Effector CD8-positive, alpha-beta T cell (primary cell): ENCODE data around the gene DPYSL4.

ENCODE experiments used
- DNase-seq: peaks from one replicate; lab custom pipeline; 2025; lab: John Stamatoyannopoulos, UW

DPYSL4 gene

DNA sequence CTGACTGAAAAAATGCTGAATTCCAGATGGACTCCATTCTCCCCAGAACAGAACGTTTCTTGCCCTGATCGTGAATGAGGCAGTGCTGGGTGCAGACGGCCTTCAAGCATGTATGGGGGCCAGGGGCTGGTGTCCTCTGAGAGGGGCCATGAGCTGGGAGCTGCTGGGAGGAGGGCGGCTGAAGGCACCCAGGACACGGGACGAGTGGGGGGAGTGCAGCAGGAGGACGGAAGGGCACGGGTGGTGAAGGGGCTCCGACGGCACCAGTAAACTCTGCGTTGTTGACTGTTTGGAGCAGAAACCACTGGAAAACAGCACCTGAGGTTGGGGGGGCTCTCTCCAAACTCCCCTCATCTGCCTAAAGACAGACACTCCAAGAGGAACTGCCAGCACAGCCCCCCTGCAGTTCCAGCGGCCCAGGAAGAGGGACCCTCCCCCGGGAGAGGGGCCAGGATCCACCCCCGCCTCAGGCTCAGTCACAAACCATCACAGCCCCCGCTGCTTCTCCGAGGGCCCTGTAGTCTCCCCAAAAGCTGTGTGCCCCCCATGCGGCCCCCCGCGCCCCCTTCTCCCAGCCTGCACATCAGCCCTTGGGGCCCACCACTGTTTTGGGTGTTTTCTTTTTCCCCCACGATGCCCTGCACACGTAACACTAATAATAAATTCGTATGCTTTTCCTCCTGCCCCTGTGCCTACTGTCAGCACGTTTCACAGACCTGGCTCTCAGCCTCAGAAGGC, 55.5 kb downstream of the DPYSL4 start:
- DNase-seq = no peak

DNA sequence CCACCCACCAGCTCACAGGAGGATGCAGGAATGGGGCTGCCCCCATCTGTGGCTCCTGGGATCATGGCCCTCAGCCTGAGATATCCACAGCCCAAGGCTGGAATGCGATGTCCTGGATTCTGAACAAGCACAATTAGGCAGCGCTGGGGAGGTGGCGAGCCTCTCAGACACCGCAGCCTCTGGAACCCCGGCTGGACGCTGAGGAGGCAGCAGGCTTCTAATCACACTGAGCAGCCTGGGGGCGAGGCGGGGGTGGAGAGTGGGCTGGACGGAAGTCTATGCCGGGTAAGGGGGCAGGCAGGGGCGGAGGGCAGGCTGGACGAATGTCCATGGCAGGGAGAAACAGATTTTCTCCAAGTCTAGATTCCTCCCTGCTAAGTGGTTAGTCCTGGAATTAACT, 56.4 kb downstream of the DPYSL4 start:
- DNase-seq = no peak

DNA sequence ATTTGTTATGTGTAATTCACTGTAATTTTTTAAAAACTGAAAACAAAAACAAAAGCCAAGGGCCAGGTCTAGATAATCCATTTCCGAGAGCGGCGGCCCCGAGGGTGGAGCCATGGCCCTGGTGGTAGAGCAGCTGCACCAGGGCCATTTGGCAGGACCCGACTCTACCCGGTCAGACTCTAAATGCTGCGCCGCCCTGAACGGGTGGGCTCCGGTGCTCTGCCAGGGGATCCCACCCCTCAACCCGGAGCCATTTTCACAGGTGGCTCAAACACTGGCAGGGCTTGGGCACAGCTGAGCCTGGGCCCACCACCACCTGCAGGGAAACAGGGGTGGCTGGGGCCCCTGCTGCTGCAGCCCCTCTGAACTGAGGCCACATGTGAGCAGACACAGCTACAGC, 56.9 kb downstream of the DPYSL4 start:
- no peak for DNase-seq

DNA sequence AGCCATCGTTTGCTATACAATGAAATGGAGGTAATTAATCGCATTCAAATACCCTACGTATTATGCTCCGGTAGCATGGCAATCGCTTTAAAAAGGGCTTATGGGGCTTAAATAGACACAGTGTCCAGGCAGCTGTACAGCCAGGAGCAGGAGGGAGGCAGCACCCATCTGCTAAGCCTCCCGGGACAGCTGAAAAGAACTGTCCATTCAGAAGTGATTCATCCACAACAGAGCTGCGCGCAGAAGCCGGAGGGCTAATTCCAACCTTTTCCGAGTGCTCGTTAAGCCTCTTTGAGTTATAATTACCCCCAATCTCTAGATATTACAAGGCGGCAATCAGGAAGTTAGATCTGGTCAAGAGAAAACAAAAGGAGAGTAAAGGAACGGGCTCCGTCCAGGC, 58.3 kb downstream of the DPYSL4 start:
- no peak for DNase-seq

DNA sequence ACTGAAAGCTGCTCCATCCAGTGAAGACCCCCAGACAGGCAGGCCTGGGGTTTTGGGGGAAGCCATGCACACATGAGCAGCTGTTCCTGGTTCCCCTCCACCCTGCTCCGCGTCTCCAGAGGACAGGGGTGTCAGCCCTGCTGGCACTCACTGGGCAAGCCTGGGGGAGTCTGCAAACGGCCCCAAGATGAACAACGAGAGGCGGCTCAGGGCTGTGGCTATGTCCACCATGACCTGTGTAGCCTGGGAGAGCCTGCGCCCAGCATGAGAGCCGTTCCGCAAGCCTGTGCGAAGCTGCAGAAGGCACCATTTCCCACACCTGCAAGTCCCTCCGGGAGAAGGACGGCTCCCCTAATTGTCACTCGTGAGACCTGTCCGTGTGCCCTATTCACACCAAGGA, 59.5 kb downstream of the DPYSL4 start:
- no peak for DNase-seq

DNA sequence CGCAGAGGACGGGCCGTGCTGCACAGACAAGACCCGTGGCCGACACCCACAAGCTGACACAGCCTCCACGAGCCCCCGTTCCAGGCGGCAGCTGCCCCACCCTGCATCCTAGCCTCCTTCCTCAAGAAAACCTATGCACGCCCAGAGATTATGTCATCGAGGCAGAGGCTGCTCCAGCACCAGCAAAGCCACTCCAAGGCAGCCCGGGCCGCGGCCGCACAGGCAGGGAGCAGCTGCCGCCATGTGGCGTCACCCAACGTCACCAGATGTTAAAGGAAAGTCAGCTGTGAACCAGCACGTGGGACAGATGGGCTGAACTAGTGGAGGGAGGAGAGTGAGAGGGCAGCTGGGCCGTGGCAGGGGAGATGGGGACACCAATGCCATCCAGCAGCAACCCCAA, 61.2 kb downstream of the DPYSL4 start:
- DNase-seq = no peak

DNA sequence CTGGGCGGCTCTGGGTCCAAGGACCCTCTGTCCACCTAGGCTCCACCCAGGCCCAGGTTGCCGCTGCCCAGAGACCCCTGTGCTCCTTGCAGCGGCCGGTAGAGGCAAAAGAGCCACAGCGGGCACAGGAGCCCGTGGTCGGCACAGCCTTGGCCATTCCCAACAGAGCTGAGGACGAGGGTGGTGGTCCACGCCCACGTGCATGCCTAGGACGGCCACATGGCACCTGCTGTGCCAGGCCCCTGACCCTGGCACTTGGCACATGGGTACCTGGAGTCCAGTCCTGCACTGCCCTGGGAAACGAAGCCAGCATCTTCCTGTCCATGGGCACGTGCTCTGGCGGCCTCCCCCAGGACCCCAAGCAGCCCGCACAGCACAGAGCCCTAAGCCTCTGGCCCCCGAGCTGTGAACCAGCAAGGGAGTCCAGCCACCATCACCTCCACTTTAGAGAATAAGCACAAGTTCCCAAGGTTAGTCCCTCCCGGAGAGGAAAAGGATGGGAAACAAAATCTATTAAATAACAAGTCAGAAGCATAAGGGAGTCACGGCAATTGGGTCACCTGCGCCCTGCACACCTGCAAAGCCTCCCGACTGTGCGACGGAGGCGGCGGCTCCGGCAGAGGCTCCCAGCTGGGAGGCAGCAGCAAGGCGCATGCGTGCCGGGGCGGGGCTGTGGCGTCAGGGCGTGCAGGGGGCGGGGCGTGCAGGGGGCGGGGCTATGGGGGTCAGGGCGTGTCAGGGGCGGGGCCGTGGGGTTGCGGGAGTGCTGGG, 61.9 kb downstream of the DPYSL4 start:
- DNase-seq = peak; percentile 54

DNA sequence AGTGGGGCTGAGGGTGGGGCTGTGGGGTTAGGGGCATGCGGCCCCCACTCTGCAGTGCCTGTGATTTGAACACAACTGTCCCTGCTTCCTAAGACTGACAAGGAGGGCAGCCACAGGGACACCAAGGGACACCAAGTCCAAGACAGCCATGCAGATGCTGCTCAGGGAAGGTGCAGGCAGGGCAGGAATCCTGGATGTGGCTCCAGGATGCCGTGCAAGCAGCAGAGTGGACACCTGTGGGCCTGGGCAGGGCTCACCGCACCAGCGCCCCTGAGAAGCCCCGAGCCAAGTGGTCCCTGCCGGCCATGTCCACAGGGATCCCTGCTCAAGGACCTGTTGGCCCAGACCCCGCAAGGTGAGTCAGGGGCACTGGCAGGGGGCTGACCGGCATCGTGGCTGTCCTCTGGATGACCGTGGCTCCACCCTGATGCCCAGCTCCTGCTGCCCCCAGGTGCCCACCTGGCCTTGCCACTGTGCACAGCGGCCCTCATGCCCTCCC, 62.5 kb downstream of the DPYSL4 start:
- no peak for DNase-seq

DNA sequence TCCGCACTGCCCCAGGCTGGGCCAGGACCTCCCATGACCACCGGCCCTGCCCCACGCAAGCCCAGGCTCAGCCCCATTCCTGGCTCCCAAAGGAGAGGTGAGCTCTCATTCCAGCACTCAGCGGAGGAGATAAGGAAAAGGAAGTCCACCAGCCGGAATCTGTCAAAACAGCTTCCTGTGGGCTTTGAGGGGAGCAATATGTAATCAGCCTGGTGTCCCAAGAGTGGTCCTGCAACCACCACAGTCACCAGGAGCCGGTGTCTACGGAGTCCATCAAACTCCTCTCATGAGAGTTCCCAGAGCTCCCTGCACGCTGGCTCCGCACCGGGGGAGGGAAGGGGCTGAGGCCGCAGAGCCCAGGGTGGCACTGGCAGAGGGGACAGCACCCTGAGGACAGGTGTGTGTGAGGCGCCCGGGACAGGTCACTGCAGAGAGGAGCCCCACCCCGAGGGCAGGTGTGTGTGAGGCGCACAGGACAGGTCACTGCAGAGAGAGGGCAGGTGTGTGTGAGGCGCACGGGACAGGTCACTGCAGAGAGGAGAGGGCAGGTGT, 63.2 kb downstream of the DPYSL4 start:
- DNase-seq = no peak

DNA sequence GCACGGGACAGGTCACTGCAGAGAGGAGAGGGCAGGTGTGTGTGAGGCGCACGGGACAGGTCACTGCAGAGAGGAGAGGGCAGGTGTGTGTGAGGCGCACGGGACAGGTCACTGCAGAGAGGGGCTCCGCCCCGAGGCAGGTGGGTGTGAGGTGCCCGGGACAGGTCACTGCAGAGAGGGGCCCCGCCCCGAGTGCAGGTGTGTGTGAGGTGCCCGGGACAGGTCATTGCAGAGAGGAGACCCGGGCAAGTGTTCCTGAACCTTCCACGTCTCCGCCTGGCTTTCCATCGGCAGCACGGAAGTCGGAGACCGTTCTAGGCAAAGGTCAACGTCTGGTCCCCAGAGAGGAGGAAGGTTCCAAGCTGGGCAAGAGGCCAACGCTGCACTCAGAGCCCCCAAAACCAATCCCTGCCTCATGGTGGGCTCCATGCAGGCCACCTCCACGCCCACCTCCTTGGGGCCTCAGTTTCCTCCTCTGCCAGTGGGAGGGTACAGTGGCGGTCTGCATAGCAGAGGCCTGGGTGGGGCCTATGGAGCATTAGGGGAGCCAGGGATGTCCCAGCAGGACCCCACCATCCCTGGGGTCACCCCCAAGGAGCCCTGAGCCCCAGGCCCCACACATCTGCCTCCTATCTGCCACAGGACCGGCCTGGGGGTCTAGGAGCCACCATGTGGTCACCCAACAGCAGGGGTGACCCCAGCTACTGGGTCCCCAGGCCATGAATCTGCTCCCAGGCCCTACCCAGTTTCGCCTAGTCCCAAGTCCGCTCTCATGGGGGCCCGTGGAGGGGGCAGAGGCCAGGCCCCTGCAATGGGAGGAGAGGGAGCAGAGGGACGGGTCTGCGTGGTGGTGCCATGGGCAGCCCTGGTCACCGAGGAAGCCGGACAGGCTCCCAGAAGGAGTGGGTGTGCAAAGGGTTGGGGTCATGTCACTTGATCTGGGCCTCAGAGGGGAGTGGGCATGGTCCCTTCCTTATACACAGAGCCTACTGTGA, 64.0 kb downstream of the DPYSL4 start:
- DNase-seq = no peak

DNA sequence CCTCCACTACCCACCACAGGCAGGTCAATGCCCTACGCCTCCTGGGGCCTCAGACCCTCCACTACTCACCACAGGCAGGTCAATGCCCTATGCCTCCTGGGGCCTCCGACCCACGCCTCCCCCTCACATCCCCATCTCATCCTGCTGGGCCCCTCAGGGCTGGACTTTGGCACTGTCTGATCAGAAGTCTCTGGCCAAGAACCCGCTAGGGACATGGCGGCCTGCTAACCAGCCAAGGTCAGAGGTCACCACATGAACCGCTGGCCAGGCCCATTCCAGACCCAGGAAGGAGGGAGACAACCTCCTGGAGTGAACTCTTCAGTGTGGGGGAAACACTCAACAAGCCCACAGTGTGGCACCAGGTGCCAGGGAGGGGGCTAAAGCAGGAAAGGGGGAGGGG, 65.2 kb downstream of the DPYSL4 start:
- DNase-seq = no peak

DNA sequence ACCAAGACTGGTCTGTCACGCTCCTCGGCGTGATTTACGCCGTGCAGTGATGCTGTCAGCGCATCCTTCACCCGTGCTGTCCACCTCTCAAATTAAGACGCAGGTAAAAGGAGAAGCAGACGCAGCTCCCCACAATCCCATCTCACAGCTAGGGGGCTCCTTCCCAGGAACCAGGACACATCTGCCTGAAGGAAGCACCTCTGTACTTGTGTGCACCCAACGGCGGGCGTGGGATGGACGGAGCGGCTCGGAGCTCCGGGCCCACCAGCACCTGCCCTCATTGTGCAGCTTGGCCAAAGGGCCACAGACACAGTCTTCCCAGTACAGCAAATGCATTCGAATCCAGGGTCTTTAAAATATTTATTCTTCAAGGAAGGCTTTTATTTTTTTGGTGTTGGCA, 65.7 kb downstream of the DPYSL4 start:
- no peak for DNase-seq

DNA sequence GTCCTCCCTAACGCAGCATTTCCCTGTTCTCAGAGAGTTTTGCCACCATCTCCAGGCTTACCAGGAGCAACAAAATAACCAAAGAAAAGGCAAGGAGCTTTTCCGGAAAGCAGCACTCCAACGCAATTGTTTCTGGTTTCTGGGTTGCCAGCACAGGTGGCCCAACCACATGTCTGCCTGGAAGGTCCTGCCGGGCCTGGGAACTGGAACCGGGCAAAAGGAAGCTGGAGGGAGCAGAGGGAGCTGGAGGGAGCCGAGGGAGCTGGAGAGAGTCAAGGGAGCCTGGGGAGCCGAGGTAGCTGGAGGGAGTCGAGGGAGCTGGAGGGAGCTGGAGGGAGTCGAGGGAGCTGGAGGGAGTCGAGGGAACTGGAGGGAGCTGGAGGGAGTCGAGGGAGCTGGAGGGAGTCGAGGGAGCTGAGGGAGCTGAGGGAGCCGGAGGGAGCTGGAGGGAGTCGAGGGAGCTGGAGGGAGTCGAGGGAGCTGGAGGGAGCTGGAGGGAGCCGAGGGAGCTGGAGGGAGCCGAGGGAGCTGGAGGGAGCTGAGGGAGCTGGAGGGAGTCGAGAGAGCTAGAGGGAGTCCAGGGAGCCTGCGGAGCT, 66.4 kb downstream of the DPYSL4 start:
- no peak for DNase-seq

DNA sequence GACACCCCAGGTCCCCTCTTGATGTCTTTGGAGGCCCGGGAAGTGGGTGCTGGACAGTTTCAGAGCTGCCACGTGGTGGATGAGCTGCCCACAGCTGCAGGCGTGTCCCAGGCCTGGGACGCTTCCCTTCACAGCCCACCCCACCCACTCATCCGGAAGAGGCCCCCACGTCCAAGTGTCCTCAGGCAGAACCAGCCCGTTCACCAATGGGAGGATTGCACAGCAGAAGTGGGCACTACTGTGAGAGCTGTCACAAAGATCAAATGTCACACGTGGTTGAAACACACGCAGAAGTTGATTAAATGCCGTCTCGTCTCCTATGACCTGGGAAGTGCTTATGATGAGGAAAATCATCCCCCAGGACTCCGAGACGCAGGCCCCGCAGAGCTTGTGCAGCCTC, 68.1 kb downstream of the DPYSL4 start:
- DNase-seq = no peak
